A549 (cell line): ENCODE results near the gene STRADB.

Source experiments
- CHD2 ChIP-seq: fragments of 150-350 bp; IDR thresholded peaks from 2 replicates; pipeline ENCODE4 v1.6.1; 2014; ENCODE audit warnings: low read length; ENCODE audit not compliant: partially characterized antibody
- CTCF ChIP-seq: fragments of >200 bp; sonication (Bioruptor Twin); formaldehyde crosslinking; IDR thresholded peaks from 3 replicates; pipeline ENCODE4 v1.5.1; 2016
- EP300 ChIP-seq, 2 experiments: fragments of >200 bp; sonication (Bioruptor Twin); formaldehyde crosslinking; IDR thresholded peaks; 2 replicates in 1 of 2; 3 replicates in 1 of 2; pipeline ENCODE4 v1.6.1; 2016 to 2017
- HMGXB4 ChIP-seq: fragments of 250-450 bp; sonication (Bioruptor Pico); IDR thresholded peaks from 2 replicates; pipeline ENCODE4 v1.5.0; 2021; ENCODE audit warnings: mild to moderate bottlenecking, moderate library complexity, borderline replicate concordance
- HOXB5 ChIP-seq: fragments of 250-450 bp; sonication (Bioruptor Pico); IDR thresholded peaks from 2 replicates; pipeline ENCODE4 v1.5.0; 2020; ENCODE audit warnings: mild to moderate bottlenecking, moderate library complexity
- JUN ChIP-seq, 2 experiments: fragments of >200 bp; sonication (Bioruptor Twin); formaldehyde crosslinking; IDR thresholded peaks; 2 replicates in 1 of 2; 3 replicates in 1 of 2; pipeline ENCODE4 v1.6.1; 2016 to 2017
- KDM1A ChIP-seq: fragments of 200-600 bp; sonication (generic); IDR thresholded peaks from 2 replicates; pipeline ENCODE4 v1.6.1; 2016; ENCODE audit warnings: low read depth, mild to moderate bottlenecking
- PBX3 ChIP-seq: IDR thresholded peaks from 2 replicates; pipeline ENCODE4 v1.6.1; 2012
- PHF8 ChIP-seq: fragments of 200-600 bp; sonication (generic); IDR thresholded peaks from 2 replicates; pipeline ENCODE4 v1.6.1; 2016; ENCODE audit warnings: low read depth, mild to moderate bottlenecking, antibody characterized with exemption, moderate library complexity, borderline replicate concordance
- POLR2A ChIP-seq: IDR thresholded peaks from 2 replicates; pipeline ENCODE4 v1.6.1; 2012; ENCODE audit warnings: mild to moderate bottlenecking, low read length
- RAD21 ChIP-seq, 2 experiments: fragments of >200 bp in 1 of 2; sonication (Bioruptor Twin) in 1 of 2; formaldehyde crosslinking in 1 of 2; IDR thresholded peaks in 1 of 2; conservative IDR thresholded peaks in 1 of 2; 2 replicates in 1 of 2; 3 replicates in 1 of 2; pipeline ENCODE4 v1.6.1; 2012 to 2018; ENCODE audit warnings: inconsistent platforms in 1 of 2
- REST ChIP-seq: fragments of 200-600 bp; sonication (generic); IDR thresholded peaks from 2 replicates; pipeline ENCODE4 v1.6.1; 2016; ENCODE audit warnings: antibody characterized with exemption, mild to moderate bottlenecking, moderate library complexity
- RFX5 ChIP-seq: fragments of 450-650 bp; IDR thresholded peaks from 2 replicates; pipeline ENCODE4 v1.7.1; 2014; ENCODE audit warnings: antibody characterized with exemption, mild to moderate bottlenecking, moderate library complexity
- USF2 ChIP-seq: fragments of 450-650 bp; IDR thresholded peaks from 2 replicates; pipeline ENCODE4 v1.6.1; 2014; ENCODE audit warnings: antibody characterized with exemption

- TF ChIP-seq CTCF (no peak), HMGXB4 (CRISPR knock-in tag) (no peak), JUN (IDR thresholded peaks at IDR 0.05) (no peak), PBX3 (no peak), RFX5 (no peak), EP300 (IDR thresholded peaks at IDR 0.05) (no peak), KDM1A (no peak), PHF8 (no peak), REST (no peak), RAD21 (conservative IDR thresholded peaks at IDR 0.05 in 1 of 2, IDR thresholded peaks at IDR 0.05 in 1 of 2) (no peak), HOXB5 (CRISPR knock-in tag) (no peak), POLR2A (no peak), USF2 (no peak), CHD2 (no peak)
These were observed 46.8 kb upstream of the STRADB start for GRCh38 chr2:201404699-201405280.
